Measurements from ENCODE around the gene ALG14. TPM values are rescaled to one million over a fixed set of nuclear protein-coding genes. Genes with fewer than 3 reads are reported as not detected.
A peak's percentile ranks its signal among the peaks of the same experiment; 100 is the strongest.

Gene ALG14
- total RNA-seq, 1 donor from 2014 or later, result 2.6 TPM

- Histone ChIP-seq H3K4me3 (no peak overlapping the region), H3K4me1 (peaks cover 23% of the 10 kb centered on the region), H3K9me3 (replicated peaks) (peaks cover 11% of the 10 kb centered on the region), H3K27me3 (ENCODE audit: low read depth) (no peaks in the 10 kb centered on the region), H3K27ac (replicated peaks) (peak overlapping the region; percentile 84), H3K36me3 (no peaks in the 10 kb centered on the region)
- no peak for TF ChIP-seq CTCF (IDR thresholded peaks at IDR 0.05; ENCODE audit: borderline replicate concordance)
- no peak for DNase-seq
- intact Hi-C loops (cut with micrococcal nuclease), result no loop called here
Observed at GRCh38 chr1:95086949-95087533, 14.3 kb upstream of the ALG14 start.

- DNase-seq, result no peak
- H3K4me3 ChIP-seq, result no peak overlapping the region
- peak overlapping the region; percentile 84 for H3K27ac ChIP-seq (replicated peaks)
- peaks cover 23% of the 10 kb centered on the region for H3K4me1 ChIP-seq
- intact Hi-C loops (cut with micrococcal nuclease), result no loop called here
- H3K27me3 ChIP-seq (ENCODE audit: low read depth), result no peaks in the 10 kb centered on the region
- no peaks in the 10 kb centered on the region for H3K36me3 ChIP-seq
- TF ChIP-seq CTCF (IDR thresholded peaks at IDR 0.05; ENCODE audit: borderline replicate concordance), result no peak
- H3K9me3 ChIP-seq (replicated peaks), result peaks cover 9% of the 10 kb centered on the region
Observed at GRCh38 chr1:95085376-95085775, 12.6 kb upstream of the ALG14 start.

GRCh38 chr1:95084317-95085176 is 11.8 kb upstream of the ALG14 start:
- intact Hi-C loops (cut with micrococcal nuclease), result no loop called here

GRCh38 chr1:95080879-95081278 is 8.1 kb upstream of the ALG14 start:
- Histone ChIP-seq H3K27ac (replicated peaks) (no peak overlapping the region), H3K4me1 (no peaks in the 10 kb centered on the region), H3K36me3 (no peaks in the 10 kb centered on the region), H3K4me3 (no peak overlapping the region), H3K9me3 (replicated peaks) (no peaks in the 10 kb centered on the region), H3K27me3 (ENCODE audit: low read depth) (peaks cover 3% of the 10 kb centered on the region)
- no peak for TF ChIP-seq CTCF (IDR thresholded peaks at IDR 0.05; ENCODE audit: borderline replicate concordance)
- DNase-seq, result no peak
- intact Hi-C loops (cut with micrococcal nuclease), result no loop called here

More at GRCh38 chr1:95084317-95085176, 11.8 kb upstream of the ALG14 start:
- Histone ChIP-seq H3K36me3 (no peaks in the 10 kb centered on the region), H3K27me3 (ENCODE audit: low read depth) (no peaks in the 10 kb centered on the region), H3K27ac (replicated peaks) (peak overlapping the region; percentile 54), H3K9me3 (replicated peaks) (peaks cover 1% of the 10 kb centered on the region), H3K4me1 (peaks cover 23% of the 10 kb centered on the region), H3K4me3 (no peak overlapping the region)
- TF ChIP-seq CTCF (IDR thresholded peaks at IDR 0.05; ENCODE audit: borderline replicate concordance), result peak; percentile 65
- no peak for DNase-seq

- Histone ChIP-seq H3K27me3 (ENCODE audit: low read depth) (peaks cover 3% of the 10 kb centered on the region), H3K4me1 (no peaks in the 10 kb centered on the region), H3K4me3 (no peak overlapping the region), H3K9me3 (replicated peaks) (no peaks in the 10 kb centered on the region), H3K36me3 (no peaks in the 10 kb centered on the region), H3K27ac (replicated peaks) (no peak overlapping the region)
- intact Hi-C loops (cut with micrococcal nuclease), result no loop called here
- DNase-seq, result no peak
- TF ChIP-seq CTCF (IDR thresholded peaks at IDR 0.05; ENCODE audit: borderline replicate concordance), result no peak
Observed at GRCh38 chr1:95080446-95080845, 7.7 kb upstream of the ALG14 start.
